CD4-positive, alpha-beta T cell treated with Interleukin-6 for 4 hours (primary cell): ENCODE measurements around the gene HIP1R.

ENCODE experiments used
- DNase-seq: peaks from one replicate; pipeline ENCODE4 v3.0.0-alpha.2; 2020; ENCODE audit warnings: mixed read lengths

HIP1R gene

GRCh38 chr12:122848471-122849351 is 13.5 kb downstream of the HIP1R start:
- no peak for DNase-seq

- DNase-seq = peak; percentile 0
Observed at GRCh38 chr12:122849352-122850047, 14.2 kb downstream of the HIP1R start.

DNA sequence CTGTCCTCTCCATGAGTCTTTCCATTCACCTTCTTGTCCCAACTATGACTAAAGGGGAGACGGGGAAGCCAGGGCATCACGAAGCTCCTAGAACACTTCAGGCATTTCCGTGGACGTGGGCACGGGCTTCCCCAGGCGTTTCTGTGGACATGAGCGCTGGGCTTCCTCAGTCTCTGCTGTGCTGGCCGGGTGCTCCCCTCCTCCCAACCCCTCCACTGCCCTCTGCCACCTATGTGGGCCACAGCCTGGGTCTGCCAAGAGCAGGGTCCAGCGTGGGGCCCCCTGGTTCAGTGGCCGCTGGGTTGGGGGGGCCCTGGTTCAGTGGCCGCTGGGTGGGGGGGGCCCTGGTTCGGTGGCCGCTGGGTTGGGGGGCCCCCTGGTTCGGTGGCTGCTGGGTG is 14.8 kb downstream of the HIP1R start:
- DNase-seq = no peak

DNA sequence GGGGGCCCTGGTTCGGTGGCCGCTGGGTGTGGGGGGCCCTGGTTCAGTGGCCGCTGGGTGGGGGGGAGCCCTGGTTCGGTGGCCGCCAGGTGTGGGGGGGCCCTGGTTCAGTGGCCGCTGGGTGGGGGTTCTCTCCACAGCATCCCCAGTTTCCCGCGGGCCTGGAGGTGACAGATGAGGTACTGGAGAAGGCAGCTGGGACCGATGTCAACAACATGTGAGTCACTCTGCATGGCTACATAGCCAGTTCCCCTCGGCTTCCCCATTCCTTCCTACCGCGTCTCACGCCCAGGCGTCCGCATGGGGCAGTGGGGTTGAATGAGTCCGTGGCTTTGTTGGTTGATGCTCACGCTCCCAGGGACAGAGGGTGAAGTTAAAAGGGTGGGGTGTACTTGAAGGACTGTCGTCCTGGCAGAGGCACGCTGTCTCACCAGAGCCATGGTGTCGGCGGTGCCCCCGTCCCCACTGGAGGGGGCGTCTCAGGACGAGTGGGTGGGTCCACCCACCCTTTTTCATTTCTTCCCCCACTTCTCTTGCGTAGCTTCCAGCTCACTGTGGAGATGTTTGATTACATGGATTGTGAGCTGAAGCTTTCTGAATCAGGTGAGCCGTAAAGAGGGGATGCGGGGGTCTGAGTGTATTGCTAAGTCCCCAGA is 15.6 kb downstream of the HIP1R start:
- DNase-seq = peak; percentile 0

DNA sequence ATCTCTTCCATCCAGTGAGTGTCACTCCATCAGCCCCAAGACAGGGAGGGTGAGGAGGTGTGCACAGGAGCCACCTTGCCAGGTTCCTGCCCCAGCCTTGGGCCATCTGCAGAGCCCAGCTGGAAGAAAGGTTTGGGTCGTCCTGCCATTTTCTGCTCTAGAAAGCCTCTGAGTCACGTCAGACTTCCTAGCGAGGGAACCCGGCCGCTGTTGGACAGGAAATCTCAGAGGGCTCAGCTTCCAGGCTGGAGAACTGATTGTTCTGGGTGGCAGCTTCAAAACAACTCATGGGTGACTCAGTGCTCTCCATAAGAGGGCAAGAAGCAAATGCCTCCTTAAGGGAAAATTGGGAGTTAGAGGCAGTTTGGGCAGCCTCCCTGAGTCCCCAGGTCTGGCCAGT is 16.6 kb downstream of the HIP1R start:
- DNase-seq = no peak

- peak; percentile 0 for DNase-seq
Observed at GRCh38 chr12:122852336-122853275, 17.3 kb downstream of the HIP1R start.

DNA sequence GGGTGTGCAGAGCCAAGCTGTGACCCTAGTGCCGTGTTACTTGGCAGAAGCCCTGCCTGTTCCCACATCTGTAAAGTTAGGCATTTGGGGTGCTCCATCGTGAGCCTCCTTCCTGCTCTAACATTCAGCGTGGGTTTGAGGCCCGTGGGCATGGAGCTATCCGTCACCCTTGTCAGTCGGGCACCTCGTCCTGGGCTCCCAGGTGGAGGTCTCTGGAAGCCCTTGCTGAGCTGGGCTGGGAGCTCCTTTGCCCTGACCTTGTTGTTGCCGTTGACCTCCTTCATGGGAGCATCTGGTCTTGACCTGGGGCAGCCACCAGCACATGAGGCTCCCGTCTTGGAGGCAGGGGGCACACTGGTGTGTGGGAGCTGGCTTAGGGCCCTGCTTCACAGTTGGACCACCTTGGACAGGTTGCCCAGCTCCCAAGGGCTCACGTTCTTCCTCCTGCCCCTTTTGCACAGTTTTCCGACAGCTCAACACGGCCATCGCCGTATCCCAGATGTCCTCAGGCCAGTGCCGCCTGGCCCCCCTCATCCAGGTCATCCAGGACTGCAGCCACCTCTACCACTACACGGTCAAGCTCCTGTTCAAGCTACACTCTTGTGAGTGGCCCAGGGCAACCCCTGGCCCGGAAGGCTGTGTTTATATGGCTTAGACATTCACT is 18.5 kb downstream of the HIP1R start:
- no peak for DNase-seq

DNA sequence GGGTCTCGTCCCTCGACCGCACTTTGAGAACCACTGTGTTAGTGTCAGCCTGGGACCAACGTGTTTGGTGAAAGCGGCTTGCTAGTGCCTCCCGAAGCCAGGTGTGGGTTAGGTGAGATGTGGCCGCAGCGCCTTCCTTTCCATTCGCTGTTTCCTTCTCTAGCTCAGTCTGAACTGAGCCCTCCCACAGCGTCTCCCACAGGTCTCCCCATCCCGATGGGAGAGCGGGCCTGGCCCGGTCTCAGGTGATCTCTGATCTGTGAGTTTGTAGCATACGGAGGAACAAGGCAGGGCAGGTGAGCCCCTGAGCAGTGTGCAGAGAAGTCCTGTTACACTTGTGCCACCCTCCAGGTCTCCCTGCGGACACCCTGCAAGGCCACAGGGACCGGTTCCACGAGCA is 19.3 kb downstream of the HIP1R start:
- DNase-seq = no peak

DNA sequence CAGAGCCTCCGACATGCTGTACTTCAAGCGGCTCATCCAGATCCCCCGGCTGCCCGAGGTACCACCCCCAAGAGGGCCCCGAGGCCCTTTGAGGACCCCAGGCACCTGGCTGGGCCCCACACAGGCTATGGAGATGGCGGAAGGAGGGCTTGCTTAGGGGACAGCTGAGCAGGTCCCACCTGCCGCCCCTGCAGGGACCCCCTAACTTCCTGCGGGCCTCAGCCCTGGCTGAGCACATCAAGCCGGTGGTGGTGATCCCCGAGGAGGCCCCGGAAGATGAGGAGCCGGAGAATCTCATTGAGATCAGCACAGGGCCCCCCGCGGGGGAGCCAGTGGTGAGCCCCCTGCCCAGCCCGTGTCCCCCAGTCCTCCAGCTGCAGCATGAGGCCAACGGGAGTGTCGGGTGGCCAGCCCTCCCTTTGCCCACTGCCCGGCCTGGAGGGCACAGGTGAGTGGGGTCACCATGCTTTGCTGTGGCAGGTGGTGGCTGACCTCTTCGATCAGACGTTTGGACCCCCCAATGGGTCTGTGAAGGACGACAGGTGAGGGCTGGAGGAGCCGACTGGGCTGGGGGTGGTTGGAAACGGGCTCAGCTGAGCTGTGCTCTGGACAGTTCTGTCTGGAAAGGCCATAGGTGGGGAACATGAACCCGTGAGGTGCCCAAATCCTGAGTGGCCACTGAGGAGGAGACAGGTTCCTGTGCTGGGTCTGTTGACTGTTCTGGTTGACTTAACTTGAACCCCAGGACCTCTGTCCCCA is 20.0 kb downstream of the HIP1R start:
- no peak for DNase-seq

DNA sequence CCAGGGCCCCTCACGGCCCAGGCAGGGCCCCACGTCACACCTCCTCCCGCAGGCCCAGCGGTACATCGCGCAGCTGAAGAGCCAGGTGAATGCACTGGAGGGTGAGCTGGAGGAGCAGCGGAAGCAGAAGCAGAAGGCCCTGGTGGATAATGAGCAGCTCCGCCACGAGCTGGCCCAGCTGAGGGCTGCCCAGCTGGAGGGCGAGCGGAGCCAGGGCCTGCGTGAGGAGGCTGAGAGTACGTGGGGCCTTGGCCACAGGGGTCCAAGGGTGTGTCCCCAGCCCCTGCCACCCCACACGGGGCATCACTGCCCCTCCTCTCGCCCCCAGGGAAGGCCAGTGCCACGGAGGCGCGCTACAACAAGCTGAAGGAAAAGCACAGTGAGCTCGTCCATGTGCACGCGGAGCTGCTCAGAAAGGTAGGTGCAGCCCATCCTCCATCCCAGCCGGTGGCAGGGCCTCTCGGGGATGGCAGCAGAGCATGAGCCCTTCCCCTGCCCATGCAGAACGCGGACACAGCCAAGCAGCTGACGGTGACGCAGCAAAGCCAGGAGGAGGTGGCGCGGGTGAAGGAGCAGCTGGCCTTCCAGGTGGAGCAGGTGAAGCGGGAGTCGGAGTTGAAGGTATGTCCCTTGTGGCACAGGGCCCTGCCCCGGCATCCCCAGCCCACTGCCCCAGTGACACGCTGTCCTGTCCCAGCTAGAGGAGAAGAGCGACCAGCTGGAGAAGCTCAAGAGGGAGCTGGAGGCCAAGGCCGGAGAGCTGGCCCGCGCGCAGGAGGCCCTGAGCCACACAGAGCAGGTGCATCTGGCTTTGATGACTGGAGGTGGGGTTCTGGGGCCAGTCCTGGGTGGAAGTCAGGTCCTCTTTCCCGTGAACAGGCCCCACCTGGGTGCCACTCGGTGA is 20.9 kb downstream of the HIP1R start:
- DNase-seq = no peak

- no peak for DNase-seq
Observed at GRCh38 chr12:122856999-122857671, 21.9 kb downstream of the HIP1R start.

- no peak for DNase-seq
Observed at GRCh38 chr12:122858171-122858570, 22.9 kb downstream of the HIP1R start.

- DNase-seq = no peak
Observed at GRCh38 chr12:122858591-122859302, 23.5 kb downstream of the HIP1R start.

DNA sequence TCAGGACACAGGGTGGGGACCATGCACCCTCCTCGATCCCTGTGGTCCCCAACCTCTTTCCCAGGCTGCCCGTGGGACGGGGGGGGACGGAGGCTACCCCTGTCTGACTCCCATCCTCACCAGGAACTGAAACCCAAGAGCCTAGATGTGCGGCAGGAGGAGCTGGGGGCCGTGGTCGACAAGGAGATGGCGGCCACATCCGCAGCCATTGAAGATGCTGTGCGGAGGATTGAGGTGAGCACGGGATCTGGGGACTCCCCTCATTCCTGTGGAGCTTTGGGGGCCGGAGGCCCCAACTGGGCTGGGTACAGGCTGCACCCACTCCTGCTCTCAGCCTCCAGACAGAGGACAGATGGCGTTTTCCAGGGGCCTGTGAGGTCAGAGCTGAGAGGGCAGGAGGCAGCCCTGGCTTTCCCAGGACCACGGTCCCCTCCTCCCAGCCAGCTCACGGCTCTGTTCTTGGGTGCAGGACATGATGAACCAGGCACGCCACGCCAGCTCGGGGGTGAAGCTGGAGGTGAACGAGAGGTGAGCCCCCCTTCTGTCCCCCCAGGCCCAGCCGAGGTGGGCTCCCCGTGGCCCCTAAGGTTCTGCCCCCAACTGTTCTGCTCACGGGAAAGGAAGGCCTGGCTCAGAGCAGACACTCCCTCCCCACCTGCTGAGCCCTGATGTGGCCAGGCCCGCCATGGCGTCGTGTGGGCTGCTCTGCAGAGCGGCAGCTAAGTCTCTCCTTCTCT is 24.2 kb downstream of the HIP1R start:
- no peak for DNase-seq

DNA sequence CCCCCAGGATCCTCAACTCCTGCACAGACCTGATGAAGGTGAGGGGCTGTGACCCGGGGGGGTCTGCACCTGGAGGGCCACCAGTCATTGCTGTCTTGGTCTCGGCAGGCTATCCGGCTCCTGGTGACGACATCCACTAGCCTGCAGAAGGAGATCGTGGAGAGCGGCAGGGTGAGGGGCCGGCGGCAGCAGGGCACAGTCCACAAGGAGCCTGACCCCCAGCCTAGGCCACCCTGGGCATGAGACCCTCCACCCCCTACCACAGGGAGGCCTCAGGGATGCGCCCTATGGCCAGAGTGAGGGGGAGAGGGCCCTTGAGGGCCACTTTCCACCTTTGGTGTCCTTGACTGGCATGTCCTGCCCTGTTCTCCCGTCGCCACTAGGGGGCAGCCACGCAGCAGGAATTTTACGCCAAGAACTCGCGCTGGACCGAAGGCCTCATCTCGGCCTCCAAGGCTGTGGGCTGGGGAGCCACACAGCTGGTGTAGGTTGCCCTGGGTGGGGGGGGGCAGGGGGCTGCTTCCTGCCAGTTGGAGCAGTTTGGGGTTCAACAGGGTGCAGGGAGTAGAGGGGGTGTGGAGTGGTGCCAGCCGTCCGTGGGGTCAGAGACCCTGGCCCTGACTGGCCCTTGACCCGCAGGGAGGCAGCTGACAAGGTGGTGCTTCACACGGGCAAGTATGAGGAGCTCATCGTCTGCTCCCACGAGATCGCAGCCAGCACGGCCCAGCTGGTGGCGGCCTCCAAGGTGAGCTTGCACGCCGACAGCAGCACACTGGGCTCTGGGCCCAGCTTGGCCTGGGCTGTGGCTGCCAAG is 25.0 kb downstream of the HIP1R start:
- DNase-seq = peak; percentile 87

DNA sequence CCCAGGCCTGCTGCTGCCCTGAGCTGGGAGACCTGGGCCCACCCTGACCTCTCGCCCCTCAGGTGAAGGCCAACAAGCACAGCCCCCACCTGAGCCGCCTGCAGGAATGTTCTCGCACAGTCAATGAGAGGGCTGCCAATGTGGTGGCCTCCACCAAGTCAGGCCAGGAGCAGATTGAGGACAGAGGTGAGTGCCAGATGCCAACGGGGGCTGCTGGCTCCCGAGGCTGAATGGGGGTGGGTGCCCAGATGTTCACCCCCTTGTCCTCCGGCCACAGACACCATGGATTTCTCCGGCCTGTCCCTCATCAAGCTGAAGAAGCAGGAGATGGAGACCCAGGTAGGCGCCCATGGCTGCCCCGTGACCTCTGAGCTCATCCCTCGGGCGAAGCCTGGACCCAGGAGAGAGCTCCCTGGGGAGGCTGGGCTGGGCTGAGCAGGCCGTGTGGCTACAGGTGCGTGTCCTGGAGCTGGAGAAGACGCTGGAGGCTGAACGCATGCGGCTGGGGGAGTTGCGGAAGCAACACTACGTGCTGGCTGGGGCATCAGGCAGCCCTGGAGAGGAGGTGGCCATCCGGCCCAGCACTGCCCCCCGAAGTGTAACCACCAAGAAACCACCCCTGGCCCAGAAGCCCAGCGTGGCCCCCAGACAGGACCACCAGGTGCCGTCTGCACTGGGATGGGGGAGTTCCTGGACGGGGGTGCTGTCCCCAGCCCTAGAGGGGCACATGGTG is 25.8 kb downstream of the HIP1R start:
- DNase-seq = no peak

GRCh38 chr12:122861587-122861970 is 26.3 kb downstream of the HIP1R start:
- no peak for DNase-seq
